A673 (cell line): ENCODE results near the gene DDR1. TPM values are rescaled to one million over a fixed set of nuclear protein-coding genes. Genes with fewer than 3 reads are reported as not detected.
"Not testable (repeated sequence)": the region's sequence is repeated elsewhere in the genome, so short reads cannot be mapped to it uniquely, and the experiment has no call there.

Experiments
- BruUV-seq: library from RNA; stranded (reverse); fragments of 400-500 nt; replicated peaks from 2 replicates; lab custom pipeline; 2021; lab: Mats Ljungman, UMichigan
- CTCF ChIA-PET: fragments of 300-600 bp; sonication (Branson Sonifier 250); formaldehyde crosslinking; loops from one replicate; lab custom pipeline; 2022; ENCODE audit warnings: antibody characterized with exemption; lab: Charles Lee
- POLR2A ChIA-PET: fragments of 300-600 bp; sonication (Branson Sonifier 250); formaldehyde crosslinking; loops from one replicate; lab custom pipeline; 2022; ENCODE audit warnings: antibody characterized with exemption; ENCODE audit not compliant: low non-redundant PET; lab: Charles Lee
- DNase-seq: peaks from one replicate; pipeline ENCODE4 v3.0.0-alpha.2; 2015; ENCODE audit warnings: low spot score
- H3K27ac ChIP-seq: fragments of 200-600 bp; sonication (generic); 2 replicates; pipeline ENCODE4 v1.5.1; 2016; ENCODE audit warnings: mixed run types, low read depth, mild to moderate bottlenecking, mixed read lengths, antibody characterized with exemption, low read length; ENCODE audit not compliant: poor library complexity, severe bottlenecking
- H3K27me3 ChIP-seq: fragments of 200-600 bp; sonication (generic); replicated peaks from 2 replicates; pipeline ENCODE4 v1.6.1; 2017; ENCODE audit warnings: mixed run types, low read depth, mild to moderate bottlenecking, mixed read lengths, antibody characterized with exemption, low read length; ENCODE audit not compliant: insufficient read depth, poor library complexity
- H3K36me3 ChIP-seq: fragments of 200-600 bp; sonication (generic); 2 replicates; pipeline ENCODE4 v1.6.1; 2016; ENCODE audit warnings: mixed run types, mild to moderate bottlenecking, mixed read lengths, antibody characterized with exemption, low read length; ENCODE audit not compliant: insufficient read depth, poor library complexity, severe bottlenecking
- H3K4me1 ChIP-seq: fragments of 200-600 bp; sonication (generic); 2 replicates; pipeline ENCODE4 v1.6.1; 2017; ENCODE audit warnings: mixed run types, mild to moderate bottlenecking, mixed read lengths, antibody characterized with exemption, low read length; ENCODE audit not compliant: insufficient read depth, poor library complexity, severe bottlenecking
- H3K4me3 ChIP-seq: fragments of 200-600 bp; sonication (generic); 2 replicates; pipeline ENCODE4 v1.5.1; 2016; ENCODE audit warnings: low read depth, mixed run types, mild to moderate bottlenecking, mixed read lengths, low read length; ENCODE audit not compliant: poor library complexity, severe bottlenecking
- H3K9me3 ChIP-seq: fragments of 200-600 bp; sonication (generic); 2 replicates; pipeline ENCODE4 v1.6.1; 2016; ENCODE audit warnings: mixed run types, low read depth, mild to moderate bottlenecking, mixed read lengths, antibody characterized with exemption, low read length; ENCODE audit not compliant: poor library complexity, severe bottlenecking
- CTCF ChIP-seq: fragments of 300-800, 200-600 bp; sonication (generic); conservative IDR thresholded peaks from 2 replicates; pipeline ENCODE4 v1.5.1; 2017; ENCODE audit warnings: low read depth, mild to moderate bottlenecking, antibody characterized with exemption, low read length, moderate library complexity, mixed read lengths
- EZH2 ChIP-seq: fragments of 200-600 bp; sonication (generic); IDR thresholded peaks from 2 replicates; pipeline ENCODE4 v1.6.1; 2017; ENCODE audit warnings: borderline replicate concordance, low read depth, mild to moderate bottlenecking, mixed read lengths, antibody characterized with exemption, low read length; ENCODE audit not compliant: poor library complexity, severe bottlenecking
- intact Hi-C: fragments of 100-400 bp; cut with micrococcal nuclease; formaldehyde crosslinking; loops from one replicate; pipeline ENCODE4 v1.10.0; 2022; ENCODE audit not compliant: unreplicated experiment
- total RNA-seq: library from RNA; stranded (reverse); gene quantifications from 2 replicates; pipeline ENCODE4 v1.2.3, GENCODE V29; 2021

DDR1 gene
- total RNA-seq, 1 experiment from 2014 or later: 57.9 TPM

DNA sequence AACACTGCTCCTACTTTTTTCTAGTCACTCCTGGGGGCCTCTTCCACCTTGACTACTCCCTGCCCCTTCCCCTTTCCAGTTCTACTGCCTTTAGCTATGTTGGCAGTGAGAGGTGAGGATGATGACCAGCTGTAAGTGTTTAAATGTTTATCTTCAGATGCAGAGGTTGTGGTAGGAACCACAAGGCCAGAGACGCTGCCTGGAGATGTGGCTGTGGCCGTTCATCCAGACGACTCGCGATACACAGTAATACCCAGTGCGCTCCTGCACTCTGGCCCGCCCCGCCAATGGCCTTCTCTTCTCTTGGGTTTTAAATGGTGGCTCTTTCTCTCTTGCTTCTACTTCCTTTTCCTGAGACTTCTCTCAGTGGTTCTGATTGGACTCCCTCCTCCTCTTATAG, 34.4 kb downstream of the DDR1 start:
- H3K27me3 ChIP-seq: no peaks in the 10 kb centered on the region
- BruUV-seq: no TSS peak
- DNase-seq: no peak
- CTCF ChIA-PET: interaction anchor here (0.6 to 0.9 kb wide), 2 partner anchors 168 to 461 kb away, joined by 3 to 6 read pairs; no protein-coding TSS in a partner anchor
- H3K27ac ChIP-seq: no peak overlapping the region
- H3K4me1 ChIP-seq: peaks cover 10% of the 10 kb centered on the region
- TF ChIP-seq CTCF (no peak), EZH2 (no peak)
- H3K4me3 ChIP-seq: no peak overlapping the region
- H3K9me3 ChIP-seq: no peaks in the 10 kb centered on the region
- H3K36me3 ChIP-seq: peaks cover 35% of the 10 kb centered on the region
- intact Hi-C loops: no loop called here
- POLR2A ChIA-PET: no interaction called here

DNA sequence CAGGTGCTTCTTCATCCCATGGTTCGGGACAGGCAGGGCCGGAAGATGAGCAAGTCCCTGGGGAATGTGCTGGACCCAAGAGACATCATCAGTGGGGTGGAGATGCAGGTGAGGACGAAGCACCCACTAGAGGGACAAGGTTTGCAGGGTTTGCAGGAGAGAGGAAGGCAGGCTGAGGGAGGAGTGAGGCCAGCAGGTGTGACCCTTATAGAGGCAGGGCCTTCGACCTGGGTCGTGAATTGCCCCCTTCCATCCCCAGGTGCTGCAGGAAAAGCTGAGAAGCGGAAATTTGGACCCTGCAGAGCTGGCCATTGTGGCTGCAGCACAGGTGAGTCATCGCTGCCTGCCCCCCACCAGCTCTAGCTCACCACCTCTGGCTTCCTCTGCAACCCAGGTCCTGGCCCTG, 38.1 kb downstream of the DDR1 start:
- no peaks in the 10 kb centered on the region for H3K4me1 ChIP-seq
- H3K27ac ChIP-seq: no peak overlapping the region
- TF ChIP-seq EZH2: no peak
- TF ChIP-seq CTCF: no peak
- CTCF ChIA-PET: no interaction called here
- H3K27me3 ChIP-seq: no peaks in the 10 kb centered on the region
- H3K4me3 ChIP-seq: no peak overlapping the region
- intact Hi-C loops: no loop called here
- peaks cover 41% of the 10 kb centered on the region for H3K36me3 ChIP-seq
- no peaks in the 10 kb centered on the region for H3K9me3 ChIP-seq
- no TSS peak for BruUV-seq
- DNase-seq: no peak
- POLR2A ChIA-PET: no interaction called here

DNA sequence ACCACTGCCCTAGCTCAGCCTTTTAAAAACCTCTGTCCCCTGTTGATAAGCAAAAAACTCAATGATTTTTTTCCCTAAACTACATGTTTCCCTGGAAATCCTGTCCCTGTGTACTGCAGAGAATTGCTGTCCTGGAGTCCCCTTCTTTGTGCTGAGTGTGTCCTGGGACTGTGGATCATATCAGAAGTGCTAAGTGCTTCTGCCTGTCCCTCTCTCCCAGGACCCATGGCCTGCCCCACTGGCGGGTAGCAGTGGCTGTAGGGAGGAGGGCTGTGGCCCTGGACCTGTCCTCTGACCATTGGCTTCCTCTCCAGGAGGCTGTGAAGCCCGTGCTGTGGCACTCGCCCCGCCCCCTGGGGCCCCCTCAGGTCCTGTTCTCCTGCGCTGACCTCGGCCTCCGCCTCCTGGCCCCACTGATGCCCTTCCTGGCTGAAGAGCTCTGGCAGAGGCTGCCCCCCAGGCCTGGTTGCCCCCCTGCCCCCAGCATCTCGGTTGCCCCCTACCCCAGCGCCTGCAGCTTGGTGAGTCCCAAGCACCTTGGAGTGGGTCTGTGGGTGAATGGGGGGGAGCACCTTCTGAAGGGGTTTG, 39.8 kb downstream of the DDR1 start:
- BruUV-seq: not testable (repeated sequence)

DNA sequence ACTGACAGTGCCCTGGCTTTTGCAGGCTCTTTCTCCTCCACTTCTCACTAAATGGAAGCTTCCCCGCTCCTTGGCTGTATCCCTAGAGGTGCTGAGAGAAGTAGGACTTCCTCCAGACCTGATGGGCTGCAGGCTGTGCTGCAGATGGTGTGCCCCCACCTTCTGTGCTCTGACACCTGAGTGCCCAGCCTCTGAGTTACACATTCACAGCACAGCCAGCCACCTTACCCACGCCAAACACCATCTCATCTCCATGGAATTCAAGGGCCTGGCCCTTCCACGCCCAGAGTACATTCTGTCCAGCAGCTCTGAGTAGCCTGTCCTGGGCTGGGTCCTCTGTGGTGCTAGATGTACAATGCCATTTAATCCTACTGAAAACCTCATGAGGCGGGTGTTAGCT, 42.3 kb downstream of the DDR1 start:
- intact Hi-C loops: no loop called here
- no peak overlapping the region for H3K4me3 ChIP-seq
- BruUV-seq: no TSS peak
- DNase-seq: no peak
- H3K9me3 ChIP-seq: no peaks in the 10 kb centered on the region
- CTCF ChIA-PET: interaction anchor here (1.3 kb wide), 1 partner anchor 153 kb away, joined by 3 read pairs; no protein-coding TSS in a partner anchor
- no peak overlapping the region for H3K27ac ChIP-seq
- peaks cover 25% of the 10 kb centered on the region for H3K36me3 ChIP-seq
- TF ChIP-seq CTCF (no peak), EZH2 (no peak)
- POLR2A ChIA-PET: no interaction called here
- H3K27me3 ChIP-seq: no peaks in the 10 kb centered on the region
- no peaks in the 10 kb centered on the region for H3K4me1 ChIP-seq

More for the DNA sequence above, 39.8 kb downstream of the DDR1 start:
- H3K4me3 ChIP-seq, H3K27me3 ChIP-seq, intact Hi-C loops, DNase-seq, H3K9me3 ChIP-seq, H3K4me1 ChIP-seq, H3K27ac ChIP-seq, POLR2A ChIA-PET, CTCF ChIA-PET: not testable (repeated sequence)
- peaks cover 38% of the 10 kb centered on the region for H3K36me3 ChIP-seq

DNA sequence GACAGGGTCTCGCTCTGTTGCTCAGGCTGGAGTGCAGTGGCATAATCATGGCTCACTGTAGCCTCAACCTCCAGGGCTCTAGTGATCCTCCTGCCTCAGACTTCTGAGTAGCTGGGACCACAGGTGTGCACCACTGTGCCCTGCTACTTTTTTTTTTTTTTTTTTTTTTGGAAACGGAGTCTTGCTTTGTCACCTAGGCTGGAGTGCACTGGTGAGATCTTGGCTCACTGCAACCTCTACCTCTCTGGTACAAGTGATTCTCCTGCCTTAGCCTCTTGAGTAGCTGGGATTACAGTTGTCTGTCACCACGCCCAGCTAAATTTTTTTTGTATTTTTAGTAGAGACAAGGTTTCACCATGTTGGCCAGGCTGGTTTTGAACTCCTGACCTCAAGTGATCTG, 42.8 kb downstream of the DDR1 start:
- H3K27ac ChIP-seq, POLR2A ChIA-PET, H3K27me3 ChIP-seq, H3K4me3 ChIP-seq, BruUV-seq, DNase-seq, CTCF ChIA-PET, H3K9me3 ChIP-seq, H3K4me1 ChIP-seq, intact Hi-C loops: not testable (repeated sequence)
- peaks cover 21% of the 10 kb centered on the region for H3K36me3 ChIP-seq
